B cell (primary cell): Measurements from ENCODE around the gene CDCA8. TPM values are rescaled to one million over a fixed set of nuclear protein-coding genes. Genes with fewer than 3 reads are reported as not detected.

ENCODE experiments used
- ATAC-seq: fragments of 200-7000 bp; cut with Tn5 transposase; one replicate; pipeline ENCODE4 v1.10.0; 2021; ENCODE audit warnings: low read depth, mild to moderate bottlenecking, moderate number of reproducible peaks, moderate library complexity
- CTCF ChIA-PET: fragments of 350-600 bp; sonication (Branson Sonifier 250); formaldehyde crosslinking; loops from one replicate; lab custom pipeline; 2021; ENCODE audit warnings: antibody characterized with exemption, inconsistent platforms; lab: Charles Lee
- POLR2A ChIA-PET: fragments of 350-600 bp; sonication (Branson Sonifier 250); formaldehyde crosslinking; loops from one replicate; lab custom pipeline; 2021; ENCODE audit warnings: antibody characterized with exemption; lab: Charles Lee
- DNase-seq: peaks from one replicate; pipeline ENCODE4 v3.0.0; 2013
- H2AFZ ChIP-seq: 2 replicates; pipeline ENCODE4 v1.6.1; 2012; ENCODE audit warnings: mild to moderate bottlenecking, low read depth, low read length; ENCODE audit not compliant: insufficient read depth, poor library complexity, severe bottlenecking
- H3K27ac ChIP-seq, 2 donors: 1 replicate in 1 of 2; 2 replicates in 1 of 2; pipeline ENCODE4 v1.5.1; 2012 to 2013; ENCODE audit warnings: low read length in 2 of 2, mild to moderate bottlenecking in 2 of 2, moderate library complexity in 1 of 2
- H3K27me3 ChIP-seq, 4 experiments: fragments of 200-600 bp in 1 of 4; sonication (generic) in 1 of 4; replicated peaks in 1 of 4; 1 replicate in 2 of 4; 2 replicates in 2 of 4; pipeline versions ENCODE4 v1.6.1 to v1.7.0; 2013 to 2016; ENCODE audit warnings: low read length in 3 of 4, mild to moderate bottlenecking in 2 of 4, mixed read lengths in 1 of 4, moderate library complexity in 1 of 4; ENCODE audit not compliant: insufficient read depth in 4 of 4, control insufficient read depth in 3 of 4; ENCODE audit errors: control extremely low read depth in 1 of 4
- H3K36me3 ChIP-seq, 2 experiments: replicated peaks in 1 of 2; 1 replicate in 1 of 2; 2 replicates in 1 of 2; pipeline versions ENCODE4 v1.6.1 to v1.7.1; 2013; ENCODE audit warnings: low read length in 1 of 2; ENCODE audit not compliant: insufficient read depth in 2 of 2, control insufficient read depth in 1 of 2; ENCODE audit errors: control extremely low read depth in 1 of 2, extremely low read depth in 1 of 2
- H3K4me1 ChIP-seq, 2 donors: fragments of 200-600 bp in 1 of 2; sonication (generic) in 1 of 2; 1 replicate in 1 of 2; 2 replicates in 1 of 2; pipeline versions ENCODE4 v1.5.1 to v1.6.1; 2013 to 2017; ENCODE audit warnings: low read length in 2 of 2; ENCODE audit not compliant: control insufficient read depth in 2 of 2, insufficient read depth in 2 of 2
- H3K4me2 ChIP-seq: replicated peaks from 2 replicates; pipeline ENCODE3; 2012; ENCODE audit warnings: mild to moderate bottlenecking, low read depth, low read length; ENCODE audit not compliant: poor library complexity, severe bottlenecking
- H3K4me3 ChIP-seq, 5 experiments: fragments of 200-600 bp in 1 of 5; sonication (generic) in 1 of 5; 1 replicate in 3 of 5; 2 replicates in 2 of 5; pipeline versions ENCODE4 v1.5.1 to v1.7.0; 2011 to 2016; ENCODE audit warnings: low read length in 4 of 5, mild to moderate bottlenecking in 4 of 5, low read depth in 2 of 5, control low read depth in 1 of 5, moderate library complexity in 1 of 5; ENCODE audit not compliant: insufficient read depth in 1 of 5; ENCODE audit errors: control extremely low read depth in 1 of 5, extremely low read depth in 1 of 5
- H3K79me2 ChIP-seq: fragments of 200-600 bp; sonication (generic); one replicate; pipeline ENCODE4 v1.6.0; 2016; ENCODE audit warnings: low read length; ENCODE audit not compliant: control insufficient read depth, insufficient read depth
- H3K9ac ChIP-seq: fragments of 200-600 bp; sonication (generic); 2 replicates; pipeline ENCODE4 v1.6.1; 2017; ENCODE audit warnings: mild to moderate bottlenecking, low read length, moderate library complexity
- H3K9me3 ChIP-seq, 3 donors: one replicate each; pipeline versions ENCODE4 v1.6.1 to v1.7.1; 2013; ENCODE audit warnings: low read length in 2 of 3; ENCODE audit not compliant: control insufficient read depth in 2 of 3, insufficient read depth in 1 of 3; ENCODE audit errors: control extremely low read depth in 1 of 3
- H4K20me1 ChIP-seq: 2 replicates; pipeline ENCODE4 v1.6.0; 2012; ENCODE audit warnings: mild to moderate bottlenecking, low read length; ENCODE audit not compliant: insufficient read depth, control insufficient read depth, poor library complexity, severe bottlenecking
- H3K27ac Mint-ChIP-seq: one replicate; pipeline ENCODE4 v1.8.0; 2021; ENCODE audit warnings: mixed read lengths
- H3K27me3 Mint-ChIP-seq: one replicate; pipeline ENCODE4 v1.8.0; 2021; ENCODE audit warnings: mixed read lengths
- H3K4me1 Mint-ChIP-seq: one replicate; pipeline ENCODE4 v1.8.0; 2021; ENCODE audit warnings: mixed read lengths
- H3K4me3 Mint-ChIP-seq: one replicate; pipeline ENCODE4 v1.8.0; 2021; ENCODE audit warnings: mixed read lengths
- H3K9me3 Mint-ChIP-seq: one replicate; pipeline ENCODE4 v1.8.0; 2022; ENCODE audit warnings: mixed read lengths; ENCODE audit not compliant: insufficient read depth
- CTCF ChIP-seq: fragments of 200-600 bp; IDR thresholded peaks from one replicate; pipeline ENCODE4 v1.8.0; 2022; ENCODE audit warnings: antibody characterized with exemption, mild to moderate bottlenecking
- EZH2 ChIP-seq: IDR thresholded peaks from 2 replicates; pipeline ENCODE4 v1.6.1; 2012; ENCODE audit warnings: borderline replicate concordance, low read depth, mild to moderate bottlenecking, moderate library complexity, low read length; ENCODE audit not compliant: insufficient read depth, poor library complexity, severe bottlenecking
- WGBS: methylation state at CpG from one replicate; pipeline ENCODE4 v1.1.5; 2013; ENCODE audit warnings: missing lambda C conversion rate; ENCODE audit not compliant: insufficient coverage; 5-methylcytosine and 5-hydroxymethylcytosine counted together
- intact Hi-C: fragments of 100-400 bp; cut with micrococcal nuclease; formaldehyde crosslinking; loops from one replicate; pipeline ENCODE4 v1.10.0; 2022
- polyA plus RNA-seq: library from polyadenylated mRNA; depleted of rRNA; stranded (reverse); fragments of >200 nt; gene quantifications from 2 replicates; pipeline ENCODE4 v1.2.3, GENCODE V29; 2012
- total RNA-seq, 2 donors: library from RNA; stranded (reverse); fragments of 120-200 nt in 1 of 2; gene quantifications; 1 replicate in 1 of 2; 2 replicates in 1 of 2; pipeline versions ENCODE4 v1.2.3 to v1.2.4, GENCODE V29; 2013 to 2022

Gene CDCA8
- total and polyA plus RNA-seq, 2 donors (not counting 1 experiment from before 2014, with no cell fraction given): 1.3 to 1.6 TPM

DNA sequence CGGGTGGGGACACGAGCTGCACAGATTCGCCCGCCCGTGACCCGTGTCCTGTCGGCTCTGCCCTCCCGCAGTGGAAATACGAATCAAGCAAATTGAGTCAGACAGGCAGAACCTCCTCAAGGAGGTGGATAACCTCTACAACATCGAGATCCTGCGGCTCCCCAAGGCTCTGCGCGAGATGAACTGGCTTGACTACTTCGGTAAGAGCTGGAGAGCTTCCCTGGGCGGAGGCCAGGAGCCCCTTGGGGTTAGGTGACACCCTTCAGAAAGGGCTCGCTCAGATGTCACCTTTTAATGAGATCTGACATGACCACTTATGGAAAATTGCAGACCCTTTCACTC is 489 bp downstream of the CDCA8 start:
- no peak overlapping the region for H3K27ac ChIP-seq
- H3K4me3 Mint-ChIP-seq: peak overlapping the region; percentile 99
- CTCF ChIA-PET: interaction anchor here (2.3 kb wide), 1 partner anchor 167 kb away, joined by 13 read pairs; the partner anchor contains the start of gene MTF1

GRCh38 chr1:37697090-37697489 is 4.8 kb downstream of the CDCA8 start:
- no peak for TF ChIP-seq CTCF
- no peak for TF ChIP-seq EZH2
- POLR2A ChIA-PET: no interaction called here
- no peaks in the 10 kb centered on the region for H4K20me1 ChIP-seq
- no peak overlapping the region for H3K4me2 ChIP-seq
- no CpG with 5 or more reads among the region's 2 CpGs for WGBS
- Mint-ChIP-seq H3K27ac (no peak overlapping the region), H3K4me3 (no peak overlapping the region), H3K9me3 (no peaks in the 10 kb centered on the region), H3K4me1 (peaks cover 7% of the 10 kb centered on the region), H3K27me3 (no peaks in the 10 kb centered on the region)
- no peak overlapping the region for H3K27ac ChIP-seq
- no peaks in the 10 kb centered on the region for H3K27me3 ChIP-seq
- H3K4me3 ChIP-seq: no peak overlapping the region
- H3K4me1 ChIP-seq: peaks cover 3 to 5% of the 10 kb centered on the region in 2 donors
- no peak overlapping the region for H2AFZ ChIP-seq
- no peaks in the 10 kb centered on the region for H3K36me3 ChIP-seq
- H3K79me2 ChIP-seq: no peaks in the 10 kb centered on the region
- no peak for ATAC-seq
- H3K9ac ChIP-seq: no peak overlapping the region
- no peak for DNase-seq
- no peaks in the 10 kb centered on the region for H3K9me3 ChIP-seq
- CTCF ChIA-PET: no interaction called here
- intact Hi-C loops: no loop called here

More for the DNA sequence above, 489 bp downstream of the CDCA8 start:
- peaks cover 0 to 3% of the 10 kb centered on the region in 2 experiments for H3K36me3 ChIP-seq
- H2AFZ ChIP-seq: peak overlapping the region; percentile 100
- POLR2A ChIA-PET: interaction anchor here (1.1 to 1.4 kb wide), 3 partner anchors 167 to 1229 kb away, joined by 3 to 4 read pairs (median 4); partner anchors contain the start of genes MRPS15 and MTF1
- H4K20me1 ChIP-seq: no peaks in the 10 kb centered on the region
- DNase-seq (no peak), ATAC-seq (no peak)
- Mint-ChIP-seq H3K27ac (peak overlapping the region; percentile 94), H3K4me1 (peaks cover 40% of the 10 kb centered on the region), H3K9me3 (no peaks in the 10 kb centered on the region), H3K27me3 (no peaks in the 10 kb centered on the region)
- H3K4me3 ChIP-seq: peak overlapping the region in 4 of 5 experiments; percentile 64 to 91 (median 74)
- intact Hi-C loops: loop anchor here (1.0 to 5.0 kb wide), 9 partner anchors 98 to 1546 kb away; partner anchors contain the start of genes GNL2, MANEAL, MEAF6 and MRPS15
- peaks cover 27% of the 10 kb centered on the region for H3K79me2 ChIP-seq
- no peak for TF ChIP-seq EZH2
- no peak for TF ChIP-seq CTCF
- 3% methylated on average over 16 of the region's 16 CpGs for WGBS
- no peaks in the 10 kb centered on the region for H3K27me3 ChIP-seq
- peaks cover 19 to 34% of the 10 kb centered on the region in 2 donors for H3K4me1 ChIP-seq
- peak overlapping the region; percentile 91 for H3K9ac ChIP-seq
- H3K4me2 ChIP-seq: peak overlapping the region; percentile 97
- no peaks in the 10 kb centered on the region for H3K9me3 ChIP-seq
